ENCODE results near the gene FBRSL1. TPM values are rescaled to one million over a fixed set of nuclear protein-coding genes. Genes with fewer than 3 reads are reported as not detected.

FBRSL1 gene
- total and polyA plus RNA-seq, 2 donors (not counting 3 experiments of a cell fraction or from before 2014, with no cell fraction given) = 19.3 to 79.8 TPM

GRCh38 chr12:132530447-132530846 lies 40.5 kb downstream of the FBRSL1 start:
- ChIA-PET CTCF (no interaction called here), POLR2A (no interaction called here)
- TF ChIP-seq EZH2 (IDR thresholded peaks at IDR 0.05; ENCODE audit: borderline replicate concordance, low read depth, low read length, severe bottlenecking) (no peak), CTCF (IDR thresholded peaks at IDR 0.05; ENCODE audit: extremely low read depth in 1 of 2, insufficient read depth in 1 of 2, low read depth in 1 of 2, low read length in 2 of 2) (no peak), FOS (IDR thresholded peaks at IDR 0.05; ENCODE audit: borderline replicate concordance, insufficient read depth, low read length) (no peak), POLR2A (IDR thresholded peaks at IDR 0.05; ENCODE audit: low read depth, low read length) (no peak), JUN (IDR thresholded peaks at IDR 0.05; ENCODE audit: borderline replicate concordance, insufficient read depth, insufficient read length, low read depth) (no peak), GATA2 (IDR thresholded peaks at IDR 0.05; ENCODE audit: insufficient read depth, insufficient read length, low read depth, low read length) (no peak), POLR2AphosphoS5 (IDR thresholded peaks at IDR 0.05; ENCODE audit: insufficient read depth, low read depth, low read length) (no peak), MYC (IDR thresholded peaks at IDR 0.05; ENCODE audit: low read depth, low read length) (no peak), MAX (IDR thresholded peaks at IDR 0.05; ENCODE audit: insufficient read depth, insufficient read length) (no peak)
- Histone ChIP-seq H3K4me3 (replicated peaks in 1 of 3; ENCODE audit: insufficient read depth in 1 of 3, low read depth in 1 of 3, low read length in 3 of 3) (no peak overlapping the region), H3K79me2 (ENCODE audit: control insufficient read depth, insufficient read depth, low read length) (no peaks in the 10 kb centered on the region), H3K9me1 (replicated peaks; ENCODE audit: control insufficient read depth, extremely low read depth, insufficient read depth, low read length) (no peaks in the 10 kb centered on the region), H3K27ac (ENCODE audit: insufficient read depth, low read depth, low read length) (no peak overlapping the region), H3K9me3 (replicated peaks; ENCODE audit: control insufficient read depth, insufficient read depth, low read length) (no peaks in the 10 kb centered on the region), H3K36me3 (ENCODE audit: control insufficient read depth in 2 of 2, extremely low read depth in 1 of 2, insufficient read depth in 2 of 2, low read length in 2 of 2) (no peaks in the 10 kb centered on the region), H3K4me1 (ENCODE audit: control insufficient read depth, extremely low read depth, insufficient read depth, low read length) (no peaks in the 10 kb centered on the region), H3K27me3 (ENCODE audit: control insufficient read depth in 2 of 2, insufficient read depth in 2 of 2, low read length in 2 of 2) (no peaks in the 10 kb centered on the region), H3K9ac (replicated peaks; ENCODE audit: extremely low read depth, insufficient read depth, low read length) (no peak overlapping the region), H2AFZ (ENCODE audit: low read depth, low read length) (no peak overlapping the region), H4K20me1 (replicated peaks; ENCODE audit: control insufficient read depth, extremely low read depth, insufficient read depth, low read length) (no peaks in the 10 kb centered on the region), H3K4me2 (ENCODE audit: insufficient read depth, low read length) (no peak overlapping the region)
- DNase-seq (ENCODE audit: low read depth, low spot score) (no peak), FAIRE-seq (no peak)
- BruUV-seq (replicated peaks) = no TSS peak
- dilution Hi-C loops (cut with MboI; ENCODE audit: extremely low pct_ligation_motif_present, low sequenced_read_pairs) (no loop called here), intact Hi-C loops (cut with micrococcal nuclease) (no loop called here)
